OCI-LY7 (cell line): Measurements from ENCODE around the gene ASB18.

Experiments used
- EZH2phosphoT487 ChIP-seq: fragments of 200-600 bp; sonication (generic); IDR thresholded peaks from 2 replicates; pipeline ENCODE4 v1.6.1; 2018; ENCODE audit warnings: low read depth, borderline replicate concordance, mild to moderate bottlenecking, mixed run types, antibody characterized with exemption, low read length, moderate library complexity, mixed read lengths
- TF ChIP-seq, protein P1 (sequence below): fragments of 200-600 bp; sonication (generic); conservative IDR thresholded peaks from 2 replicates; pipeline ENCODE4 v1.5.1; 2014; ENCODE audit warnings: mild to moderate bottlenecking, antibody characterized with exemption, low read length, moderate library complexity, mixed read lengths

DNA sequence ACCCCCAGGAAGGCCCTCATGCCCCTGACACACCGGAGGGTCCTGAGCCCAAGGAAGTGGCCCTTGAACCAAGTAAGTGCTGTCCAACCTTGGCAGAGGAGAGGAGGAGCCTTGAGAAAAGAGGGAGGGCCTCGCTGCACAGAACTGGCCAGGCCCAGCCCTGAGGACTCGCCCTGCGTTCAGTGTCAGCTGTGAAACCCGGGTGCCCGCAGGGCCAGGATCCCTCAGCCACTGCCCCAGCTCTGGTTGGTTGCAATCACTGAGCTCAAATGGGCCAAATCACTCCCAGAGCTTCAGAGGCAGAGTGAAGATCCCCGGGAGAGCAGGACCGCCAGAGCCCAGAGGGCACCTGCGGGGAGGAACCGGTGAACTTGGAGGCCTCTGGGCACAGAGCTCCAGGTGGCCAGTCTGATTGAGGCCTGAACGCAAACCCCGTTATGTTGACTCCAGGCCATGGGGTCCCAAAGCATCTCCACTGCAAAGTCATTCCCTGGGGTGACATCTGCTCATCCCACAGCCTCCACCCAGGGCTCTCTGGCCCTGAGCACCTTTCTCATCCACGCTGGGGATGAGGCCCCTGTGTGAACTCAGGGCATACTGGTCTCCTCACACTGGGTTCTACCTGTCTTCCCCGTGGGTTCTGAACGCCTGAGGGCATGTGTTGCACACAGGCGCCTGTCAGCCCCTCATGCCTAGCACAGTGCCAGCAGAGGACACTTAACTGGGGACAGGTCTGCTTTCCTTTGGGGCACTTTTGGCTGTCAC, 107.9 kb downstream of the ASB18 start:
- TF ChIP-seq, protein P1, sequence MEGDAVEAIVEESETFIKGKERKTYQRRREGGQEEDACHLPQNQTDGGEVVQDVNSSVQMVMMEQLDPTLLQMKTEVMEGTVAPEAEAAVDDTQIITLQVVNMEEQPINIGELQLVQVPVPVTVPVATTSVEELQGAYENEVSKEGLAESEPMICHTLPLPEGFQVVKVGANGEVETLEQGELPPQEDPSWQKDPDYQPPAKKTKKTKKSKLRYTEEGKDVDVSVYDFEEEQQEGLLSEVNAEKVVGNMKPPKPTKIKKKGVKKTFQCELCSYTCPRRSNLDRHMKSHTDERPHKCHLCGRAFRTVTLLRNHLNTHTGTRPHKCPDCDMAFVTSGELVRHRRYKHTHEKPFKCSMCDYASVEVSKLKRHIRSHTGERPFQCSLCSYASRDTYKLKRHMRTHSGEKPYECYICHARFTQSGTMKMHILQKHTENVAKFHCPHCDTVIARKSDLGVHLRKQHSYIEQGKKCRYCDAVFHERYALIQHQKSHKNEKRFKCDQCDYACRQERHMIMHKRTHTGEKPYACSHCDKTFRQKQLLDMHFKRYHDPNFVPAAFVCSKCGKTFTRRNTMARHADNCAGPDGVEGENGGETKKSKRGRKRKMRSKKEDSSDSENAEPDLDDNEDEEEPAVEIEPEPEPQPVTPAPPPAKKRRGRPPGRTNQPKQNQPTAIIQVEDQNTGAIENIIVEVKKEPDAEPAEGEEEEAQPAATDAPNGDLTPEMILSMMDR = no peak
- no peak for TF ChIP-seq EZH2phosphoT487
